ENCODE results near the gene THRA. TPM values are rescaled to one million over a fixed set of nuclear protein-coding genes. Genes with fewer than 3 reads are reported as not detected.

The THRA gene
- total RNA-seq, 1 donor from 2014 or later: 13.6 TPM

GRCh38 chr17:40069751-40070708 lies 7.3 kb downstream of the THRA start:
- H3K27ac Mint-ChIP-seq (ENCODE audit: unreplicated experiment): no peak overlapping the region
- no peaks in the 10 kb centered on the region for H3K9me3 Mint-ChIP-seq (ENCODE audit: unreplicated experiment)
- peaks cover 35% of the 10 kb centered on the region for H3K4me1 Mint-ChIP-seq (ENCODE audit: unreplicated experiment)
- no peak overlapping the region for H3K4me3 Mint-ChIP-seq (ENCODE audit: unreplicated experiment)
- H3K36me3 Mint-ChIP-seq (ENCODE audit: low read depth, unreplicated experiment): peaks cover 7% of the 10 kb centered on the region
- no peak for DNase-seq (ENCODE audit: low spot score)
- peaks cover 14% of the 10 kb centered on the region for H3K27me3 Mint-ChIP-seq (ENCODE audit: unreplicated experiment)
- peak; percentile 10 for TF ChIP-seq CTCF (IDR thresholded peaks at IDR 0.05; ENCODE audit: unreplicated experiment)

- H3K9me3 Mint-ChIP-seq (ENCODE audit: unreplicated experiment): no peaks in the 10 kb centered on the region
- DNase-seq (ENCODE audit: low spot score): no peak
- H3K27me3 Mint-ChIP-seq (ENCODE audit: unreplicated experiment): peaks cover 12% of the 10 kb centered on the region
- no peak overlapping the region for H3K27ac Mint-ChIP-seq (ENCODE audit: unreplicated experiment)
- TF ChIP-seq CTCF (IDR thresholded peaks at IDR 0.05; ENCODE audit: unreplicated experiment): no peak
- peaks cover 7% of the 10 kb centered on the region for H3K36me3 Mint-ChIP-seq (ENCODE audit: low read depth, unreplicated experiment)
- H3K4me1 Mint-ChIP-seq (ENCODE audit: unreplicated experiment): peaks cover 35% of the 10 kb centered on the region
- H3K4me3 Mint-ChIP-seq (ENCODE audit: unreplicated experiment): no peak overlapping the region
Measured at GRCh38 chr17:40070709-40071312, 8.0 kb downstream of the THRA start.

GRCh38 chr17:40071313-40072039 lies 8.7 kb downstream of the THRA start:
- no peak overlapping the region for H3K4me3 Mint-ChIP-seq (ENCODE audit: unreplicated experiment)
- DNase-seq (ENCODE audit: low spot score): no peak
- H3K4me1 Mint-ChIP-seq (ENCODE audit: unreplicated experiment): peaks cover 35% of the 10 kb centered on the region
- H3K36me3 Mint-ChIP-seq (ENCODE audit: low read depth, unreplicated experiment): peaks cover 7% of the 10 kb centered on the region
- no peaks in the 10 kb centered on the region for H3K9me3 Mint-ChIP-seq (ENCODE audit: unreplicated experiment)
- no peak for TF ChIP-seq CTCF (IDR thresholded peaks at IDR 0.05; ENCODE audit: unreplicated experiment)
- no peak overlapping the region for H3K27ac Mint-ChIP-seq (ENCODE audit: unreplicated experiment)
- H3K27me3 Mint-ChIP-seq (ENCODE audit: unreplicated experiment): peaks cover 12% of the 10 kb centered on the region

GRCh38 chr17:40072040-40072734 lies 9.4 kb downstream of the THRA start:
- no peak overlapping the region for H3K4me3 Mint-ChIP-seq (ENCODE audit: unreplicated experiment)
- no peak overlapping the region for H3K27ac Mint-ChIP-seq (ENCODE audit: unreplicated experiment)
- H3K9me3 Mint-ChIP-seq (ENCODE audit: unreplicated experiment): no peaks in the 10 kb centered on the region
- H3K36me3 Mint-ChIP-seq (ENCODE audit: low read depth, unreplicated experiment): peaks cover 7% of the 10 kb centered on the region
- TF ChIP-seq CTCF (IDR thresholded peaks at IDR 0.05; ENCODE audit: unreplicated experiment): no peak
- H3K4me1 Mint-ChIP-seq (ENCODE audit: unreplicated experiment): peaks cover 31% of the 10 kb centered on the region
- no peak for DNase-seq (ENCODE audit: low spot score)
- H3K27me3 Mint-ChIP-seq (ENCODE audit: unreplicated experiment): peaks cover 12% of the 10 kb centered on the region

Data from endothelial cell (in vitro differentiated cells).